HFFc6 (cell line): ENCODE measurements around the gene RTF1. TPM values are rescaled to one million over a fixed set of nuclear protein-coding genes. Genes with fewer than 3 reads are reported as not detected.

Source experiments
- DNase-seq: peaks from one replicate; pipeline ENCODE4 v3.0.0-alpha.2; 2018
- H3K27ac Mint-ChIP-seq: 2 replicates; pipeline ENCODE4 v1.8.0; 2020; ENCODE audit warnings: mild to moderate bottlenecking, mixed read lengths
- H3K27me3 Mint-ChIP-seq: 2 replicates; pipeline ENCODE4 v1.8.0; 2021; ENCODE audit warnings: mild to moderate bottlenecking, moderate library complexity, mixed read lengths; ENCODE audit not compliant: insufficient read depth
- H3K36me3 Mint-ChIP-seq: 2 replicates; pipeline ENCODE4 v1.8.0; 2021; ENCODE audit warnings: low read depth, mixed read lengths
- H3K4me1 Mint-ChIP-seq: 2 replicates; pipeline ENCODE4 v1.8.0; 2020; ENCODE audit warnings: low read depth, mixed read lengths
- H3K4me3 Mint-ChIP-seq: 2 replicates; pipeline ENCODE4 v1.8.0; 2020; ENCODE audit warnings: mild to moderate bottlenecking, moderate library complexity, mixed read lengths
- H3K9me3 Mint-ChIP-seq: 2 replicates; pipeline ENCODE4 v1.8.0; 2020; ENCODE audit warnings: mild to moderate bottlenecking, mixed read lengths
- total RNA-seq, 6 experiments: library from RNA; stranded (reverse); fragmentation: NEBNext Ultra II Directional; extraction: Animal tissue kit (Norgen Biotek cat#: 25700); gene quantifications; 2 replicates in 1 of 6; 3 replicates in 5 of 6; pipeline ENCODE4 v1.2.3, GENCODE V29; 2021
- TF ChIP-seq, protein P1 (sequence below): fragments of 200-600 bp; sonication (generic); IDR thresholded peaks from 2 replicates; pipeline ENCODE4 v1.5.0; 2021; ENCODE audit warnings: antibody characterized with exemption, mild to moderate bottlenecking

Gene RTF1
- total RNA-seq, 6 experiments from 2014 or later = 32.3 to 38.3 (median 35.8) TPM

DNA sequence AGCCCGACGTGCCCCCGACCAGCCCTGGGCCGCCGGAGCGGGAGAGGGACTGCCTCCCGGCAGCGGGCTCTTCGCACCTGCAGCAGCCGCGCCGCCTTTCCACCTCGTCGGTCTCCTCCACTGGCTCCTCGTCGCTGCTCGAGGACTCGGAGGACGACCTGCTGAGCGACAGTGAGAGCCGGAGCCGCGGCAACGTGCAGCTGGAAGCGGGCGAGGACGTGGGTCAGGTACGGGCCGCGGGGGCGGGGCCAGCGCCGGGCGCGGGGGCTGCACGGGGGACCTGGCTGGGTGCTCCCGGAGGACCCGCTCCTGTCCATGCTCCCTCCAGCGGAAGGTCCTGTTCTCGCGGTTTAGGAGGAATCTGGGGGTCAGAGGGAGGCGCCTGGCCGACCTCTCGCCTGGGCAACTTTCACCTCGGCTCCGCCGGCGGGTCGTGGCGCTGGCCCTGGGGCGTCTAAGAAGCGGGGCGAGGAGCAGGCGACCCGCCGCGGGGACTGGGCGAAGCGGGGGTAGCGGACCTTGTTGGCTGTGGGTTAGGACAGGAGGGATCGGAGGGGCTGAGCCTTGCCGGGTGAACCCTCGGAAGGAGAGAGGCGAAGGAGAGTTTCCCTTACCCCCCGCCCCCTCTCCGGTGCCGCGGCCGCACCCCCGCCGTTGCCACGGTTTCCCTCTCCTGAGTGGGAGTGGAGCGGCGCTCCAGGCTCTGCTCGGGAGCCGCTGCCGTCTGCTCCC, 77.5 kb downstream of the RTF1 start:
- H3K4me1 Mint-ChIP-seq = peaks cover 30% of the 10 kb centered on the region
- H3K4me3 Mint-ChIP-seq = peak overlapping the region; percentile 63
- no peak overlapping the region for H3K27ac Mint-ChIP-seq
- no peak for DNase-seq
- peaks cover 5% of the 10 kb centered on the region for H3K36me3 Mint-ChIP-seq
- H3K27me3 Mint-ChIP-seq = peaks cover 12% of the 10 kb centered on the region
- TF ChIP-seq, protein P1, sequence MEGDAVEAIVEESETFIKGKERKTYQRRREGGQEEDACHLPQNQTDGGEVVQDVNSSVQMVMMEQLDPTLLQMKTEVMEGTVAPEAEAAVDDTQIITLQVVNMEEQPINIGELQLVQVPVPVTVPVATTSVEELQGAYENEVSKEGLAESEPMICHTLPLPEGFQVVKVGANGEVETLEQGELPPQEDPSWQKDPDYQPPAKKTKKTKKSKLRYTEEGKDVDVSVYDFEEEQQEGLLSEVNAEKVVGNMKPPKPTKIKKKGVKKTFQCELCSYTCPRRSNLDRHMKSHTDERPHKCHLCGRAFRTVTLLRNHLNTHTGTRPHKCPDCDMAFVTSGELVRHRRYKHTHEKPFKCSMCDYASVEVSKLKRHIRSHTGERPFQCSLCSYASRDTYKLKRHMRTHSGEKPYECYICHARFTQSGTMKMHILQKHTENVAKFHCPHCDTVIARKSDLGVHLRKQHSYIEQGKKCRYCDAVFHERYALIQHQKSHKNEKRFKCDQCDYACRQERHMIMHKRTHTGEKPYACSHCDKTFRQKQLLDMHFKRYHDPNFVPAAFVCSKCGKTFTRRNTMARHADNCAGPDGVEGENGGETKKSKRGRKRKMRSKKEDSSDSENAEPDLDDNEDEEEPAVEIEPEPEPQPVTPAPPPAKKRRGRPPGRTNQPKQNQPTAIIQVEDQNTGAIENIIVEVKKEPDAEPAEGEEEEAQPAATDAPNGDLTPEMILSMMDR = peak; percentile 32
- H3K9me3 Mint-ChIP-seq = no peaks in the 10 kb centered on the region

DNA sequence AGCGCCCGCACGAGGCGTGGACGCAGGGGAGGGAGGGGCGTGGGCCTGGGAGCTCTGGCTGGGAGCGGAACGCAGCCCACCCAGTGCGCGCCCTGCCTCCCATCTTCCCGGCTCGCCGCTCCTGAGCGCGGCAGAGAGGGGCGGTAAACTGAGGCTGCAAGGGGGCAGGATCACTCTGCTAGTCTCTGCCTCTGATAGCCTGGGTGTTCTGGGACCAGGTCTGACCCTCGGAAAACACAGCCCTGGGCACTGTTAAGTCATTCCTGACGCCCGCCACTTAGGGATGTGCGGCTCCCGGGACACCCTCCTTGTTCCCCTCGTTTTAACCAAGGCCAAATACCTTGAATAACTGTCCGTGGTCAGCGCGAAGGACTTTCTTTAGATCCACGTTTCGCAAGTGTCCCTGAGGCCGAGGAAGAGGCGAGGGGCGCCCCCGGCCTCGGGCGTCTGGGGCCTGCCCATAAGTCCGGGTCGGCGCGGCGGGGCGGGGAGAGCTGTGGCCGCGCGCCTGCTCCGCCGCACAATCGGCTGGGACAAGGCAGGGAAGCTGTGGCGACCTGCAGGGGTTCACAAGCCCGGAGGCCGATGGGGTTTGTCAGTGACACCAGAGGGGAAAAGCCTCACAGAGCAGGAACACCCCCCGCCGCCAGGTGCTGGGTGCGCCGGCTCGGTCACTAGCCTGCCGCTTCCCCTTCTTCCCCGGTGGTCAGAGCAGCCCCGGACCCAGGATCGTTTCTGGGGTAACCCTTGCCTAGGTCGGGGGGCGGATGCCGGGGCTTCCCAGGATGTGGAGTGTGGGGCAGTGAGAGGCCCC, 78.2 kb downstream of the RTF1 start:
- Mint-ChIP-seq H3K4me3 (no peak overlapping the region; the same call in 1 of the 2 replicates), H3K36me3 (peaks cover 3% of the 10 kb centered on the region), H3K27ac (no peak overlapping the region), H3K9me3 (no peaks in the 10 kb centered on the region), H3K27me3 (peaks cover 12% of the 10 kb centered on the region), H3K4me1 (peaks cover 27% of the 10 kb centered on the region)
- TF ChIP-seq, protein P1 = no peak
- DNase-seq = no peak

DNA sequence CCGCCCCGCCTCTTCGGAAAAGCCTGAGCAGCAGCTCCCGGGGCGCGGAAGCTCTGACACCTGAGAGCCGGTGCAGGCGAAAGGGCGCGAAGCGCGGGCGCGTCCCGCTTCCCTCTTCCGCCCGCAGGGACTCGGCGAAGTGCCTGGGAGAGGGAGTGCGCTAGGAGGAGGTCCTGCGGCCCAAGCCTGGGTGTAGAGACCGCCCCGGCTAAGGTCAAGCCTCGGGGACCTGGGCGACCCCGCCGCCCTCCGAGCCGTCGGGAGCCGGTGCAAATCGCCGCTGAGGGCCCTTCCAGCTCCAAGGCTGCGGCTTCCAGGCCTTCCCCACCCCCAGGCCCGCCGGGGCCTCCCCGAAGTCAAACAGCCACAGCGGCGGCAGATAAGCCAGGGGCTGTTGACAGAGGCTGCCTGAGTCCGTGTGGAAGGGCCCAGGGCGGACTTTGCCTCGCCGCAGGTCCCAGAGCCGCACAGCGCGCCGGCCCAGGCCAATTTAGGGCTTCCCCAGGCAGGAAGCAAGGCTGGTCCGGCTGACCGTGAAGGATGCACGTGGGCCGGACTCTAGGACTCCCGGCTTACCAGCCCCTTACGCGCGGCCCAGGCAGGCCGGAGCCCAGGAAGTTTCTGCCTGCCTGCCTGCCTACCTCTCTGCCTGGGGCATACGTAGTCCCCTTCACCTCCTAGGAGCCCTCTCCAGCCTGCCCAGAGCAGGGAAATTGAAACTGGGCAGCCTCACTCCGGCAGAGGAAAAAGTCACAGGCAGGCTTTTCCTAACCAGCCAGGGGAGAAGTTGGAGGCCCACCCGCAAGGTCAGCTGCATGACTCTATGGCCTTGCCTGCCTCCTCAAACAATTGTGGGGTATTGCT, 79.1 kb downstream of the RTF1 start:
- no peaks in the 10 kb centered on the region for H3K9me3 Mint-ChIP-seq
- no peak for DNase-seq
- H3K36me3 Mint-ChIP-seq = no peaks in the 10 kb centered on the region
- H3K4me1 Mint-ChIP-seq = peaks cover 21% of the 10 kb centered on the region
- peaks cover 12% of the 10 kb centered on the region for H3K27me3 Mint-ChIP-seq
- H3K4me3 Mint-ChIP-seq = no peak overlapping the region
- H3K27ac Mint-ChIP-seq = no peak overlapping the region
- TF ChIP-seq, protein P1 = no peak

DNA sequence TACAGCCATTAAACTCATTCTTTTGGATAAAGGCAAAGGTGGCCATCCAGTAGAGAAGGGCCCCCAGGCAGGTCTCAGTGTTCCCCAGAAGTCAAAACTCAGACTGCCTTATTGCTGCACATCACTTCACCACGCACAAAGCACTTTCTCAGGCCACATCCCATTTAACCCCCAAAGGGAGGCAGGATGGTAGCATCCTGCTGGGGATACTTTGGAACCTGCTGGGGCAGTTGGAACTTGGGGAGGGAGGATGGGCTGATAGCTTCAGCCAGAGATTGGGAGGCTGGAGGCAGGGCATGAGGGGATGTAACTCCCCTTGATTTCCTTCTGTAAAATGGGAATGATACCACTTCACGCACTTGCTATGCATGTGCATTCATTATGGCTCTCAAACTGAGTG, 81.8 kb downstream of the RTF1 start:
- Mint-ChIP-seq H3K27me3 (peaks cover 14% of the 10 kb centered on the region), H3K9me3 (no peaks in the 10 kb centered on the region), H3K27ac (no peak overlapping the region), H3K36me3 (no peaks in the 10 kb centered on the region), H3K4me3 (no peak overlapping the region), H3K4me1 (no peaks in the 10 kb centered on the region)
- TF ChIP-seq, protein P1 = no peak
- DNase-seq = no peak

DNA sequence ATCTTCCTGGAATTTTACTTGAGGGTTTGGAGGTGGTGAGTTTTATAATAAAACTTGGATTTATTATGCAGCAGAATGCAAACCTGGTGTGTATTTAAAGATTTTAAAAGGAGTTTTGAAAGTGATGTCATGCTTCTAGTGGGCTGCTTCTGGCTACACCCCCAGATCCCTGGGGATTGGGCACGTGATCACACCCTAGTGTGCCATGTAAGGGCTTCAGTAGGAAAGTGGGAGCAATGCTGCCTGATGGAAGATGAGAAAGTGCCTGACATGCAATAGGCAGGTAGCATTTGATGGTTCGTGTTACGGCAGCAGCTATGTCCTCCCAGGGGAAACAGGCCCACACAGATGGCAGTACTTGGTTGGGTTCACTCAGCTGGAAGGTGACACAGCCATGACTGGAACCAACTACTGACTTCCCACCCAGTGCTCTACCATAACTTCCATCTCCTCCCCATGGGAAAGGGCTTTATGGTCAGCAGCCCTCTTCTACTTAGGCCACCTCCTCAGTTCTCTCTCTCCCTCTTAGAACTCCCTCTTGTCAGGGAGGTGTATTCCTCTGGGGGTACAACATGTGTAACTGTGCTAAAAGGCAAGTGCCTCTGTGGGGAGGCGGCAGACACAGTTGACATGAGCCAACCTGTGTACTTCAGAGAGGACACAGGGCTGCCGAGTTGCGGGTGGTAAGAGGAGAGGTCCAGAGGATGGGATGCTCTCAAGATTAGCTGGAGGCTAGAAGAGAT, 82.4 kb downstream of the RTF1 start:
- Mint-ChIP-seq H3K4me1 (no peaks in the 10 kb centered on the region), H3K27ac (no peak overlapping the region), H3K4me3 (no peak overlapping the region), H3K9me3 (no peaks in the 10 kb centered on the region), H3K27me3 (peaks cover 12% of the 10 kb centered on the region), H3K36me3 (no peaks in the 10 kb centered on the region)
- DNase-seq = no peak
- TF ChIP-seq, protein P1 = no peak
